ENCODE results near the gene CORO1A. TPM values are rescaled to one million over a fixed set of nuclear protein-coding genes. Genes with fewer than 3 reads are reported as not detected.

CORO1A gene
- 7.0 TPM for total RNA-seq (2021; ENCODE audit: unreplicated experiment)
- polyA plus RNA-seq (2012) = 2.7 and 3.7 TPM in 2 replicates
- percentile 14 among the genes with signal in this experiment for Bru-seq, nascent RNA
- percentile 28 among the genes with signal in this experiment for BruChase-seq, experiment 1, labeled RNA remaining after a 6-hour chase
- BruChase-seq, experiment 2, labeled RNA remaining after a 2-hour chase = percentile 20 among the genes with signal in this experiment
- long read RNA-seq, transcript CORO1A-201 (11 exons, 1,803 nt) = major isoform, 8 of 9 reads
- long read RNA-seq, partial matches to known transcripts = 0 of 9 reads
- long read RNA-seq, other reads (novel, unspliced or antisense) = 1 of 9 reads

- Histone ChIP-seq H3K27me3 (ENCODE audit: insufficient read depth, low read length) (no peaks in the 10 kb centered on the region), H3K9me2 (ENCODE audit: insufficient read depth) (no peaks in the 10 kb centered on the region), H3K4me3 (replicated peaks in 1 of 2; ENCODE audit: low read depth in 1 of 2, low read length in 2 of 2) (peak within 1 kb of the TSS; percentile 40 to 56), H3K4me2 (ENCODE audit: low read length) (peak within 1 kb of the TSS; percentile 80), H3K9ac (ENCODE audit: low read length) (peak within 1 kb of the TSS; percentile 48; the same call in 1 of the 2 replicates), H3K36me3 (ENCODE audit: control insufficient read depth in 1 of 2, insufficient read depth in 2 of 2, low read length in 2 of 2) (no peaks in the 10 kb centered on the region), H3K9me3 (ENCODE audit: control insufficient read depth in 1 of 2, insufficient read depth in 1 of 2, low read depth in 1 of 2, low read length in 2 of 2) (no peaks in the 10 kb centered on the region), H3K4me1 (ENCODE audit: control insufficient read depth in 1 of 2, insufficient read depth in 2 of 2, low read length in 2 of 2) (peaks cover 9 to 23% of the 10 kb centered on the region in 2 experiments; a peak in 3 of 4 replicates), H3K27ac (ENCODE audit: low read depth, low read length) (peak within 1 kb of the TSS; percentile 36; the same call in 1 of the 2 replicates), H2AFZ (ENCODE audit: low read depth, low read length, poor library complexity, severe bottlenecking) (no peak within 1 kb of the TSS), H4K20me1 (ENCODE audit: insufficient read depth) (no peaks in the 10 kb centered on the region), H3K79me2 (ENCODE audit: insufficient read depth, low read length) (no peaks in the 10 kb centered on the region)
- intact Hi-C loops (cut with micrococcal nuclease) = no loop called here
- ChIA-PET POLR2A (no interaction called here), RAD21 (ENCODE audit: low non-redundant PET in 1 of 2, low total read pairs in 2 of 2, uncharacterized antibody in 2 of 2, unreplicated experiment in 2 of 2) (no interaction called here), CTCF (interaction anchor here (1.1 kb wide), 1 partner anchor 92 kb away, joined by 3 read pairs; the partner anchor contains the start of gene TBX6)
- DNase-seq (ENCODE audit: low read depth, low spot score) (no peak), ATAC-seq (peak; percentile 90)
- TF ChIP-seq CEBPB (IDR thresholded peaks at IDR 0.05; ENCODE audit: low read depth) (no peak), POLR2A (IDR thresholded peaks at IDR 0.05; ENCODE audit: borderline replicate concordance, extremely low read depth, insufficient read depth, insufficient read length) (peak; percentile 34), CTCF (IDR thresholded peaks at IDR 0.05 in 2 of 3, conservative IDR thresholded peaks at IDR 0.05 in 1 of 3; ENCODE audit: borderline replicate concordance in 1 of 3, insufficient read depth in 1 of 3, low read depth in 2 of 3, low read length in 2 of 3) (no peak), ZFX (IDR thresholded peaks at IDR 0.05) (peak; percentile 57; the same call in 1 of the 2 replicates), POLR2AphosphoS5 (IDR thresholded peaks at IDR 0.05; ENCODE audit: low read depth, low read length) (peak; percentile 77), SP1 (IDR thresholded peaks at IDR 0.05; ENCODE audit: low read depth) (no peak), ZNF274 (IDR thresholded peaks at IDR 0.05; ENCODE audit: low read depth, low read length) (no peak), SIN3A (IDR thresholded peaks at IDR 0.05; ENCODE audit: low read depth) (no peak), CBX3 (IDR thresholded peaks at IDR 0.05; ENCODE audit: low read depth) (no peak)
- TF ChIP-seq, protein P1, sequence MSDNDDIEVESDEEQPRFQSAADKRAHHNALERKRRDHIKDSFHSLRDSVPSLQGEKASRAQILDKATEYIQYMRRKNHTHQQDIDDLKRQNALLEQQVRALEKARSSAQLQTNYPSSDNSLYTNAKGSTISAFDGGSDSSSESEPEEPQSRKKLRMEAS (IDR thresholded peaks at IDR 0.05) = no peak
- TF ChIP-seq, protein P2, sequence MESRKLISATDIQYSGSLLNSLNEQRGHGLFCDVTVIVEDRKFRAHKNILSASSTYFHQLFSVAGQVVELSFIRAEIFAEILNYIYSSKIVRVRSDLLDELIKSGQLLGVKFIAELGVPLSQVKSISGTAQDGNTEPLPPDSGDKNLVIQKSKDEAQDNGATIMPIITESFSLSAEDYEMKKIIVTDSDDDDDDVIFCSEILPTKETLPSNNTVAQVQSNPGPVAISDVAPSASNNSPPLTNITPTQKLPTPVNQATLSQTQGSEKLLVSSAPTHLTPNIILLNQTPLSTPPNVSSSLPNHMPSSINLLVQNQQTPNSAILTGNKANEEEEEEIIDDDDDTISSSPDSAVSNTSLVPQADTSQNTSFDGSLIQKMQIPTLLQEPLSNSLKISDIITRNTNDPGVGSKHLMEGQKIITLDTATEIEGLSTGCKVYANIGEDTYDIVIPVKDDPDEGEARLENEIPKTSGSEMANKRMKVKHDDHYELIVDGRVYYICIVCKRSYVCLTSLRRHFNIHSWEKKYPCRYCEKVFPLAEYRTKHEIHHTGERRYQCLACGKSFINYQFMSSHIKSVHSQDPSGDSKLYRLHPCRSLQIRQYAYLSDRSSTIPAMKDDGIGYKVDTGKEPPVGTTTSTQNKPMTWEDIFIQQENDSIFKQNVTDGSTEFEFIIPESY (IDR thresholded peaks at IDR 0.05; ENCODE audit: extremely low read depth, insufficient replicate concordance, low read length) = no peak
- no TSS peak for BruUV-seq (replicated peaks)
Measured at GRCh38 chr16:30183233-30184095, at the start of gene CORO1A. CORO1A (plus strand) TSS chr16:30183602; CDS start chr16:30185210, 1,608 bp downstream.
